OCI-LY7 (cell line): ENCODE measurements around the gene CDK5RAP3.

Source experiments
- CTCF ChIP-seq: fragments of 200-600 bp; sonication (generic); conservative IDR thresholded peaks from 2 replicates; pipeline ENCODE4 v1.5.1; 2014; ENCODE audit warnings: mild to moderate bottlenecking, antibody characterized with exemption, low read length, moderate library complexity, mixed read lengths
- EZH2phosphoT487 ChIP-seq: fragments of 200-600 bp; sonication (generic); IDR thresholded peaks from 2 replicates; pipeline ENCODE4 v1.6.1; 2018; ENCODE audit warnings: low read depth, borderline replicate concordance, mild to moderate bottlenecking, mixed run types, antibody characterized with exemption, low read length, moderate library complexity, mixed read lengths

DNA sequence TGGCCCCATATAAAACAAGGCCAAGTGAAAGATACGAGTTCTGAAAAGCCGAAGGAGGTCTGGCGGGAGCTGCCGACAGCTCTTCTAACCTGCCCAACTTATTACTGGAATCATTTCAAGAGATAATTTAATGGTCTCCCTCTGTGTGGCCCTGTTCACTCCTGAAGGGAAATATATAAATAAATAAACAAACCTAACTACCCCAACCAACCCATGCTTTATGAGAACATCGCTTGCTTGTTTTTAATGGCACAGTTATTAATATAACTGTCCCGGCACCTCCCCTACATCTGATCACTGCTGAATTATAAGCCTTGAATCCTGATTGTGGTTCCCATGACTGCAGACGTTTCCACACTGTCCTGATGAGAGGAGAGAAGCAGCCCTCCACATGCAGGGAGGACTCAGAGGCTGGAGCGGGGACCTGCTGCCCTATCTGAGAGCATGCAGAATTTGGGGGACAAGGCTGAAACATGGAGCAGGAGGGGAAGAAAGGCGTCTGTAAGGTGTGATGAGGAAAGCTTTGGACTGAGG is 22.2 kb downstream of the CDK5RAP3 start:
- TF ChIP-seq EZH2phosphoT487 (no peak), CTCF (no peak)
